ENCODE results near the gene CREB5. TPM values are rescaled to one million over a fixed set of nuclear protein-coding genes. Genes with fewer than 3 reads are reported as not detected.
"Not testable (repeated sequence)": the region's sequence is repeated elsewhere in the genome, so short reads cannot be mapped to it uniquely, and the experiment has no call there.

CREB5 gene
- total RNA-seq, 2 experiments from 2014 or later, result 0.19 to 0.22 TPM

- no peak overlapping the region for H3K27ac ChIP-seq (ENCODE audit: low read depth in 1 of 2, low read length in 2 of 2)
- no peaks in the 10 kb centered on the region for H3K4me1 Mint-ChIP-seq (ENCODE audit: low read depth)
- ChIA-PET CTCF (no interaction called here), POLR2A (no interaction called here)
- no peaks in the 10 kb centered on the region for H3K36me3 ChIP-seq (ENCODE audit: insufficient read depth, low read length)
- H3K4me1 ChIP-seq (ENCODE audit: insufficient read depth, low read length), result no peaks in the 10 kb centered on the region
- intact Hi-C loops (cut with DNase I, micrococcal nuclease), result no loop called here
- H3K27ac Mint-ChIP-seq, result no peak overlapping the region
- no peaks in the 10 kb centered on the region for H3K9me3 ChIP-seq (ENCODE audit: control insufficient read depth in 1 of 2, insufficient read depth in 1 of 2, low read length in 2 of 2)
- no peak for TF ChIP-seq CTCF (IDR thresholded peaks at IDR 0.05)
- DNase-seq, result no peak
- H3K9me3 Mint-ChIP-seq, result no peaks in the 10 kb centered on the region
- H3K4me3 ChIP-seq (ENCODE audit: low read length), result no peak overlapping the region
- no peaks in the 10 kb centered on the region for H3K27me3 ChIP-seq (ENCODE audit: control insufficient read depth in 1 of 2, insufficient read depth in 2 of 2, low read length in 2 of 2)
- no peaks in the 10 kb centered on the region for H3K36me3 Mint-ChIP-seq (ENCODE audit: low read depth)
- H3K4me3 Mint-ChIP-seq, result no peak overlapping the region
- peaks cover 16% of the 10 kb centered on the region for H3K27me3 Mint-ChIP-seq
- ATAC-seq (ENCODE audit: poor library complexity), result no peak
These were observed 406.7 kb downstream of the CREB5 start for GRCh38 chr7:28818996-28819395.

- H3K36me3 ChIP-seq (ENCODE audit: insufficient read depth, low read length), result no peaks in the 10 kb centered on the region
- DNase-seq (no peak), ATAC-seq (ENCODE audit: poor library complexity) (no peak)
- no peaks in the 10 kb centered on the region for H3K9me3 Mint-ChIP-seq
- no peaks in the 10 kb centered on the region for H3K4me1 ChIP-seq (ENCODE audit: insufficient read depth, low read length)
- H3K4me3 Mint-ChIP-seq, result no peak overlapping the region
- H3K4me3 ChIP-seq (ENCODE audit: low read length), result no peak overlapping the region
- no peak overlapping the region for H3K27ac Mint-ChIP-seq
- no peaks in the 10 kb centered on the region for H3K27me3 ChIP-seq (ENCODE audit: control insufficient read depth in 1 of 2, insufficient read depth in 2 of 2, low read length in 2 of 2)
- ChIA-PET CTCF (no interaction called here), POLR2A (no interaction called here)
- H3K4me1 Mint-ChIP-seq (ENCODE audit: low read depth), result no peaks in the 10 kb centered on the region
- no peak for TF ChIP-seq CTCF (IDR thresholded peaks at IDR 0.05)
- H3K9me3 ChIP-seq (ENCODE audit: control insufficient read depth in 1 of 2, insufficient read depth in 1 of 2, low read length in 2 of 2), result no peaks in the 10 kb centered on the region
- peaks cover 31% of the 10 kb centered on the region for H3K27me3 Mint-ChIP-seq
- H3K27ac ChIP-seq (ENCODE audit: low read depth in 1 of 2, low read length in 2 of 2), result no peak overlapping the region
- no peaks in the 10 kb centered on the region for H3K36me3 Mint-ChIP-seq (ENCODE audit: low read depth)
- intact Hi-C loops (cut with DNase I, micrococcal nuclease), result no loop called here
These were observed 411.3 kb downstream of the CREB5 start for GRCh38 chr7:28823582-28823981.

GRCh38 chr7:28825817-28826448, 413.6 kb downstream of the CREB5 start:
- intact Hi-C loops (cut with DNase I, micrococcal nuclease); H3K36me3 ChIP-seq (ENCODE audit: insufficient read depth, low read length); H3K9me3 Mint-ChIP-seq; H3K36me3 Mint-ChIP-seq (ENCODE audit: low read depth); H3K4me1 Mint-ChIP-seq (ENCODE audit: low read depth); H3K27ac Mint-ChIP-seq; DNase-seq; H3K9me3 ChIP-seq (ENCODE audit: control insufficient read depth in 1 of 2, insufficient read depth in 1 of 2, low read length in 2 of 2); H3K4me3 Mint-ChIP-seq; CTCF ChIA-PET; H3K4me1 ChIP-seq (ENCODE audit: insufficient read depth, low read length); H3K27ac ChIP-seq (ENCODE audit: low read depth in 1 of 2, low read length in 2 of 2); ATAC-seq (ENCODE audit: poor library complexity); H3K27me3 ChIP-seq (ENCODE audit: control insufficient read depth in 1 of 2, insufficient read depth in 2 of 2, low read length in 2 of 2); POLR2A ChIA-PET; H3K4me3 ChIP-seq (ENCODE audit: low read length): not testable (repeated sequence)
- peaks cover 35% of the 10 kb centered on the region for H3K27me3 Mint-ChIP-seq

- TF ChIP-seq CTCF (IDR thresholded peaks at IDR 0.05), result no peak
- peaks cover 0 to 6% of the 10 kb centered on the region in 2 experiments for H3K27me3 ChIP-seq (ENCODE audit: control insufficient read depth in 1 of 2, insufficient read depth in 2 of 2, low read length in 2 of 2)
- no peaks in the 10 kb centered on the region for H3K4me1 Mint-ChIP-seq (ENCODE audit: low read depth)
- no peak for ATAC-seq (ENCODE audit: poor library complexity)
- POLR2A ChIA-PET, result no interaction called here
- H3K27ac ChIP-seq (ENCODE audit: low read depth in 1 of 2, low read length in 2 of 2), result no peak overlapping the region
- no peak overlapping the region for H3K4me3 ChIP-seq (ENCODE audit: low read length)
- no peaks in the 10 kb centered on the region for H3K36me3 Mint-ChIP-seq (ENCODE audit: low read depth)
- H3K36me3 ChIP-seq (ENCODE audit: insufficient read depth, low read length), result no peaks in the 10 kb centered on the region
- H3K27me3 Mint-ChIP-seq, result peaks cover 20% of the 10 kb centered on the region
- H3K9me3 ChIP-seq (ENCODE audit: control insufficient read depth in 1 of 2, insufficient read depth in 1 of 2, low read length in 2 of 2), result no peaks in the 10 kb centered on the region
- no peaks in the 10 kb centered on the region for H3K9me3 Mint-ChIP-seq
- no peak overlapping the region for H3K27ac Mint-ChIP-seq
- no peaks in the 10 kb centered on the region for H3K4me1 ChIP-seq (ENCODE audit: insufficient read depth, low read length)
- CTCF ChIA-PET, result no interaction called here
- intact Hi-C loops (cut with DNase I, micrococcal nuclease), result no loop called here
- DNase-seq, result no peak
- no peak overlapping the region for H3K4me3 Mint-ChIP-seq
These were observed 418.5 kb downstream of the CREB5 start for GRCh38 chr7:28830846-28831245.
